ENCODE measurements around the gene GNB1. TPM values are rescaled to one million over a fixed set of nuclear protein-coding genes. Genes with fewer than 3 reads are reported as not detected.

GNB1 gene
- total and polyA plus RNA-seq, 4 donors = 114 to 338 (median 191) TPM

DNA sequence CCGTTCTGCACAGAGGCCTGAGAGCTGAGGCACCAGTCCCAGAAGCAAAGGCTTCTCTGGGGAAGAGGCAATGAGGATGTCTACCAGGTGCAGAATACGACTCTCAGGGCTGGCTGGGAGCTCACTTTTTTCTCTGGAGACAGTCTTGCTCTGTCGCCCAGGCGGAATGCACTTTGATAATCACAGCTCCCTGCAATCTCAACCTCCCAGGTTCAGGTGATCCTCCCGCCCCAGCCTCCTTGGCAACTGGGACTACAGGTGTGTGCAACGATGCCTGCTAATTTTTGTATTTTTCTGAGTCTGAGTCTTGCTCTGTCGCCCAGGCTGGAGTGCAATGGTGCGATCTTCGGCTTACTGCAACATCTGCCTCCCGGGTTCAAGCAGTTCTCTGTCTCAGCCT is 130.2 kb downstream of the GNB1 start:
- 97 to 98% methylated on average over 10 of the region's 10 CpGs for WGBS, 2 donors
- H3K9me3 ChIP-seq (ENCODE audit: control insufficient read depth in 4 of 4, insufficient read depth in 3 of 4, low read length in 3 of 4) = no peaks in the 10 kb centered on the region
- ATAC-seq (ENCODE audit: insufficient read depth, low FRiP score) = no peak
- H3K36me3 ChIP-seq (ENCODE audit: control insufficient read depth in 4 of 4, insufficient read depth in 4 of 4, low read length in 4 of 4) = peaks cover 7 to 67% (median 22%) of the 10 kb centered on the region in 4 donors
- H3K9ac ChIP-seq (ENCODE audit: insufficient read depth in 1 of 2, low read length in 2 of 2) = no peak overlapping the region
- DNase-seq = no peak
- TF ChIP-seq, protein P1, sequence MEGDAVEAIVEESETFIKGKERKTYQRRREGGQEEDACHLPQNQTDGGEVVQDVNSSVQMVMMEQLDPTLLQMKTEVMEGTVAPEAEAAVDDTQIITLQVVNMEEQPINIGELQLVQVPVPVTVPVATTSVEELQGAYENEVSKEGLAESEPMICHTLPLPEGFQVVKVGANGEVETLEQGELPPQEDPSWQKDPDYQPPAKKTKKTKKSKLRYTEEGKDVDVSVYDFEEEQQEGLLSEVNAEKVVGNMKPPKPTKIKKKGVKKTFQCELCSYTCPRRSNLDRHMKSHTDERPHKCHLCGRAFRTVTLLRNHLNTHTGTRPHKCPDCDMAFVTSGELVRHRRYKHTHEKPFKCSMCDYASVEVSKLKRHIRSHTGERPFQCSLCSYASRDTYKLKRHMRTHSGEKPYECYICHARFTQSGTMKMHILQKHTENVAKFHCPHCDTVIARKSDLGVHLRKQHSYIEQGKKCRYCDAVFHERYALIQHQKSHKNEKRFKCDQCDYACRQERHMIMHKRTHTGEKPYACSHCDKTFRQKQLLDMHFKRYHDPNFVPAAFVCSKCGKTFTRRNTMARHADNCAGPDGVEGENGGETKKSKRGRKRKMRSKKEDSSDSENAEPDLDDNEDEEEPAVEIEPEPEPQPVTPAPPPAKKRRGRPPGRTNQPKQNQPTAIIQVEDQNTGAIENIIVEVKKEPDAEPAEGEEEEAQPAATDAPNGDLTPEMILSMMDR (IDR thresholded peaks at IDR 0.05; ENCODE audit: control extremely low read depth, extremely low read depth) = no peak
- no peaks in the 10 kb centered on the region for H3K27me3 ChIP-seq (ENCODE audit: control insufficient read depth in 3 of 3, insufficient read depth in 3 of 3, low read length in 2 of 3)
- H3K27ac ChIP-seq (ENCODE audit: low read depth in 1 of 2, low read length in 1 of 2) = no peak overlapping the region
- peaks cover 0 to 13% (median 0%) of the 10 kb centered on the region in 5 donors for H3K4me1 ChIP-seq (ENCODE audit: control insufficient read depth in 5 of 5, insufficient read depth in 5 of 5, low read length in 5 of 5)
- no peak overlapping the region for H3K4me3 ChIP-seq

DNA sequence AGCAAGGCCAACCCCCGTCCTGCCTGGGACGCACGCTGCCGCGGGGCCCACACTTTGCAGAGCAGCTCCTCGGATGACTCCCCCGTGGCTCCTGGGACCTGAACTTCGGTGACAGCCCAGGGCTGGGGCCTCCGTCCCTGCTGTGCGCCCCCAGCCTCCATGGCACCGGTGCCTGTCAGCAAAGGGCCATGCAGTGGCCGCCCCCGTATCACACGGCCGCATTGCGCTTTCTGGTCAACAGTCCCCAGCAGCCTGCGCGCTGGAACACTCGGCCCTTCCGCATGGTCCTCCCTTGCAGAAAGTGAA is 130.6 kb downstream of the GNB1 start:
- WGBS, 2 donors = 97% methylated on average over 20 of the region's 20 CpGs
- no peak overlapping the region for H3K9ac ChIP-seq (ENCODE audit: insufficient read depth in 1 of 2, low read length in 2 of 2)
- peaks cover 0 to 13% (median 0%) of the 10 kb centered on the region in 5 donors for H3K4me1 ChIP-seq (ENCODE audit: control insufficient read depth in 5 of 5, insufficient read depth in 5 of 5, low read length in 5 of 5)
- DNase-seq (no peak), ATAC-seq (ENCODE audit: insufficient read depth, low FRiP score) (no peak)
- TF ChIP-seq, protein P1 (IDR thresholded peaks at IDR 0.05; ENCODE audit: control extremely low read depth, extremely low read depth) = no peak
- H3K27me3 ChIP-seq (ENCODE audit: control insufficient read depth in 3 of 3, insufficient read depth in 3 of 3, low read length in 2 of 3) = no peaks in the 10 kb centered on the region
- H3K27ac ChIP-seq (ENCODE audit: low read depth in 1 of 2, low read length in 1 of 2) = no peak overlapping the region
- no peak overlapping the region for H3K4me3 ChIP-seq
- H3K36me3 ChIP-seq (ENCODE audit: control insufficient read depth in 4 of 4, insufficient read depth in 4 of 4, low read length in 4 of 4) = peaks cover 7 to 69% (median 22%) of the 10 kb centered on the region in 4 donors
- no peaks in the 10 kb centered on the region for H3K9me3 ChIP-seq (ENCODE audit: control insufficient read depth in 4 of 4, insufficient read depth in 3 of 4, low read length in 3 of 4)

DNA sequence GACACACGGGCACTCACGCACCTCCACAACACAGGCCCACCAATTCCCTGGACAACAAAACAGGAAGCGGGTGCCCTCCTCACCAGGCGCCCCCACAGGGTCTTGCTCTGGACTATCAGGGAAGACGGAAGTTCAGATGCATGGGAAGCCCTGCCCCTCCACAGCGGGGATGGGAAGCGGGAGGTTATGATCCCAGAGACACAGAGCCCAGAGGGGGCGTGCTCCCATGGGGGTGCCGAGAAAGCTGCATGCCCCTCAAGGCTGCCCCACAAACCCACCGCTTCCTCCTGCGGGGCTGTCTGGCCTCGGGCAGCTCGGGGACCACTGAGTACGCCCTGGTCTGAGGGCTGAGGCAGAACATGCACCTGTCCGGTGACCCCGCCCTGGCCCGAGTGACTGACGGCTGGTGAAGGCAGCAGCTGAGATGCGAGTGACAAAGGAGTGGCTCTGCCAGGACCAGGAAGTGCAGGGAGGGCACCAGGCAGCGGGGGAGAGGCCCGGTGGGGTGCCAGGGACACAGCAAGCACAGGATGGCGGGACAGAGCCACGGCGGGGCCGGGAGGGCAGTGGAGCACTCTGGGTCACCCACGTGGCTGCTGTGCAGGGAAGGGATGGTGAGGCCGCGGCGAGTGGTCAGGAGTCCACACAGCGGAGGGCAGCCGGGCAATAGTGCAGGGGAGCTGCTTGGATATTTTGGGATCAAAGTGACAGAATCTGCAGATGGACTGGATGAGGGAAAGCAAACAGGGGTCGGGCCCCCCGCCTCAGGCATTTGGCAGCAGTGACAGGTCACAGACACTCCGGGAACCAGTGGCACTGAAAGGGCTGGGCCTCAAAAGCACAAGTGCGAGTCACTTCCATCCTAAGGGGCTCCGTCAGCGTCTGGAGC is 131.2 kb downstream of the GNB1 start:
- Histone ChIP-seq H3K36me3 (ENCODE audit: control insufficient read depth in 4 of 4, insufficient read depth in 4 of 4, low read length in 4 of 4) (peaks cover 4 to 69% (median 20%) of the 10 kb centered on the region in 4 donors), H3K9me3 (ENCODE audit: control insufficient read depth in 4 of 4, insufficient read depth in 3 of 4, low read length in 3 of 4) (no peaks in the 10 kb centered on the region), H3K4me1 (ENCODE audit: control insufficient read depth in 5 of 5, insufficient read depth in 5 of 5, low read length in 5 of 5) (peaks cover 0 to 12% (median 0%) of the 10 kb centered on the region in 5 donors), H3K9ac (ENCODE audit: insufficient read depth in 1 of 2, low read length in 2 of 2) (no peak overlapping the region), H3K27ac (ENCODE audit: low read depth in 1 of 2, low read length in 1 of 2) (peak overlapping the region in 1 of 2 donors; percentile 83), H3K27me3 (ENCODE audit: control insufficient read depth in 3 of 3, insufficient read depth in 3 of 3, low read length in 2 of 3) (no peaks in the 10 kb centered on the region), H3K4me3 (no peak overlapping the region)
- ATAC-seq (ENCODE audit: insufficient read depth, low FRiP score) (no peak), DNase-seq (no peak)
- 91 to 93% methylated on average over 37 of the region's 37 CpGs for WGBS, 2 donors
- TF ChIP-seq, protein P1 (IDR thresholded peaks at IDR 0.05; ENCODE audit: control extremely low read depth, extremely low read depth) = no peak

All from lung (tissue), 12 donors.